ENCODE data around the gene CRX.
"Not testable (repeated sequence)": the region's sequence is repeated elsewhere in the genome, so short reads cannot be mapped to it uniquely, and the experiment has no call there.

Gene CRX

GRCh38 chr19:47821460-47822020 lies at the start of gene CRX:
TSS of gene CRX (plus strand) at chr19:47821937. CDS start at chr19:47834444, 12,507 bp downstream.
- DNase-seq: no peak

GRCh38 chr19:47776568-47776967 lies 45.2 kb upstream of the CRX start:
- no peak for DNase-seq

- not testable (repeated sequence) for DNase-seq
Measured at GRCh38 chr19:47777245-47778048, 44.3 kb upstream of the CRX start.

GRCh38 chr19:47778049-47778953 lies 43.4 kb upstream of the CRX start, which contains the start of gene SELENOW:
TSS of gene SELENOW (plus strand) at chr19:47778703. CDS start at chr19:47778786, 83 bp downstream.
- peak; percentile 68 to 76 for DNase-seq

- DNase-seq: peak in 1 of 2 experiments; percentile 26
Measured at GRCh38 chr19:47778954-47779351, 42.8 kb upstream of the CRX start.

GRCh38 chr19:47779524-47780214 lies 42.1 kb upstream of the CRX start:
- no peak for DNase-seq

- no peak for DNase-seq
Measured at GRCh38 chr19:47780215-47780551, 41.6 kb upstream of the CRX start.

- DNase-seq: no peak
Measured at GRCh38 chr19:47781590-47782262, 40.0 kb upstream of the CRX start.

- DNase-seq: no peak
Measured at GRCh38 chr19:47786566-47786965, 35.2 kb upstream of the CRX start.

- DNase-seq: not testable (repeated sequence)
Measured at GRCh38 chr19:47787307-47787706, 34.4 kb upstream of the CRX start.

GRCh38 chr19:47789811-47790210 lies 31.9 kb upstream of the CRX start:
- not testable (repeated sequence) for DNase-seq

- peak; percentile 75 to 88 for DNase-seq
Measured at GRCh38 chr19:47790398-47790814, 31.3 kb upstream of the CRX start.

GRCh38 chr19:47792616-47793015 lies 29.1 kb upstream of the CRX start:
- DNase-seq: no peak

- no peak for DNase-seq
Measured at GRCh38 chr19:47794526-47794925, 27.2 kb upstream of the CRX start.

GRCh38 chr19:47796785-47797184 lies 25.0 kb upstream of the CRX start:
- DNase-seq: no peak

- no peak for DNase-seq
Measured at GRCh38 chr19:47797996-47798903, 23.5 kb upstream of the CRX start.

GRCh38 chr19:47798904-47799266 lies 22.9 kb upstream of the CRX start:
- no peak for DNase-seq

- no peak for DNase-seq
Measured at GRCh38 chr19:47801270-47801669, 20.5 kb upstream of the CRX start.

GRCh38 chr19:47802521-47803043 lies 19.2 kb upstream of the CRX start:
- DNase-seq: no peak

- DNase-seq: not testable (repeated sequence)
Measured at GRCh38 chr19:47803148-47803547, 18.6 kb upstream of the CRX start.

- not testable (repeated sequence) for DNase-seq
Measured at GRCh38 chr19:47803671-47804070, 18.1 kb upstream of the CRX start.
